SK-N-SH (cell line): Measurements from ENCODE around the gene LTB4R2. TPM values are rescaled to one million over a fixed set of nuclear protein-coding genes. Genes with fewer than 3 reads are reported as not detected.

Source experiments
- CTCF ChIA-PET: fragments of 300-600, 350-600 bp; formaldehyde crosslinking; extraction: SDS; loops from one replicate; lab custom pipeline; 2021; lab: Yijun Ruan, JAX
- POLR2A ChIA-PET: fragments of 350-600 bp; sonication (Branson Sonifier 250); formaldehyde crosslinking; extraction: SDS; loops from one replicate; lab custom pipeline; 2020; ENCODE audit warnings: antibody characterized with exemption, inconsistent platforms; lab: Yijun Ruan, JAX
- DNase-seq: peaks from one replicate; pipeline ENCODE4 v3.0.0; 2012
- H2AFZ ChIP-seq: fragments of 200-600 bp; sonication (generic); 2 replicates; pipeline ENCODE4 v1.8.1; 2016; ENCODE audit warnings: antibody characterized with exemption, mild to moderate bottlenecking, low read depth
- H3F3A ChIP-seq: fragments of 200-600 bp; sonication (generic); replicated peaks from 2 replicates; pipeline ENCODE3; 2016; ENCODE audit warnings: antibody characterized with exemption, mild to moderate bottlenecking; ENCODE audit not compliant: insufficient read depth
- H3K27ac ChIP-seq, 2 experiments: fragments of 200-500 bp in 1 of 2; fragments of 200-600 bp in 1 of 2; sonication (Bioruptor generic) in 1 of 2; sonication (generic), shearing (Covaris generic) in 1 of 2; 2 replicates each; pipeline versions ENCODE4 v1.5.1 to v1.6.1; 2014 to 2016; ENCODE audit warnings: low read depth in 2 of 2, inconsistent platforms in 1 of 2, low read length in 1 of 2, mild to moderate bottlenecking in 1 of 2, mixed read lengths in 1 of 2
- H3K27me3 ChIP-seq: fragments of 200-600 bp; sonication (generic), shearing (Covaris generic); 2 replicates; pipeline ENCODE4 v1.6.1; 2016; ENCODE audit warnings: mixed run types; ENCODE audit not compliant: insufficient read depth
- H3K36me3 ChIP-seq, 2 experiments: fragments of 200-500 bp in 1 of 2; fragments of 200-600 bp in 1 of 2; sonication (Bioruptor generic) in 1 of 2; sonication (generic) in 1 of 2; replicated peaks in 1 of 2; 2 replicates each; pipeline versions ENCODE3 to v1.5.1; 2014 to 2016; ENCODE audit warnings: low read length in 1 of 2, mild to moderate bottlenecking in 1 of 2; ENCODE audit not compliant: insufficient read depth in 2 of 2, control insufficient read depth in 1 of 2
- H3K4me1 ChIP-seq, 2 experiments: fragments of 200-500 bp in 1 of 2; fragments of 200-600 bp in 1 of 2; sonication (Bioruptor generic) in 1 of 2; sonication (generic), shearing (Covaris generic) in 1 of 2; 2 replicates each; pipeline versions ENCODE4 v1.5.1 to v1.6.1; 2014 to 2016; ENCODE audit warnings: low read depth in 1 of 2, low read length in 1 of 2, mixed run types in 1 of 2; ENCODE audit not compliant: insufficient read depth in 2 of 2, control insufficient read depth in 1 of 2
- H3K4me2 ChIP-seq: fragments of 200-600 bp; sonication (generic), shearing (Covaris generic); 2 replicates; pipeline ENCODE4 v1.6.1; 2017; ENCODE audit warnings: mixed run types
- H3K4me3 ChIP-seq, 2 experiments: fragments of 200-500 bp in 1 of 2; fragments of 200-600 bp in 1 of 2; sonication (Bioruptor generic) in 1 of 2; sonication (generic), shearing (Covaris generic) in 1 of 2; 2 replicates each; pipeline versions ENCODE4 v1.5.1 to v1.8.1; 2014 to 2016; ENCODE audit warnings: low read depth in 2 of 2, inconsistent platforms in 1 of 2, low read length in 1 of 2, mild to moderate bottlenecking in 1 of 2, mixed read lengths in 1 of 2, moderate library complexity in 1 of 2
- H3K79me2 ChIP-seq: fragments of 200-600 bp; sonication (generic); 2 replicates; pipeline ENCODE4 v1.8.1; 2017; ENCODE audit warnings: mild to moderate bottlenecking; ENCODE audit not compliant: insufficient read depth
- H3K9ac ChIP-seq: fragments of 200-600 bp; sonication (generic); 2 replicates; pipeline ENCODE4 v1.6.1; 2017; ENCODE audit warnings: mixed run types
- H3K9me2 ChIP-seq: fragments of 200-600 bp; sonication (generic); 2 replicates; pipeline ENCODE4 v1.6.1; 2017; ENCODE audit warnings: mixed run types
- H3K9me3 ChIP-seq: fragments of 200-600 bp; sonication (generic); 2 replicates; pipeline ENCODE4 v1.6.1; 2017; ENCODE audit warnings: mixed run types, mild to moderate bottlenecking, moderate library complexity
- H4K20me1 ChIP-seq: fragments of 200-600 bp; sonication (generic); 2 replicates; pipeline ENCODE4 v1.6.1; 2017; ENCODE audit warnings: mild to moderate bottlenecking, mixed run types; ENCODE audit not compliant: insufficient read depth
- CTCF ChIP-seq: fragments of 200-600 bp; sonication (generic); IDR thresholded peaks from 2 replicates; pipeline ENCODE4 v1.6.1; 2017; ENCODE audit warnings: antibody characterized with exemption, mild to moderate bottlenecking, moderate library complexity
- FOXJ3 ChIP-seq: sonication (generic); formaldehyde crosslinking; IDR thresholded peaks from 2 replicates; pipeline ENCODE4 v1.5.1; 2020; ENCODE audit warnings: mild to moderate bottlenecking, missing genetic modification reagents
- FOXM1 ChIP-seq: IDR thresholded peaks from 2 replicates; pipeline ENCODE4 v1.4.0; 2012; ENCODE audit warnings: low read depth, mild to moderate bottlenecking
- GABPA ChIP-seq: IDR thresholded peaks from 2 replicates; pipeline ENCODE4 v1.4.0; 2012; ENCODE audit warnings: low read depth, mild to moderate bottlenecking
- GATA2 ChIP-seq: sonication (generic); formaldehyde crosslinking; IDR thresholded peaks from 2 replicates; pipeline ENCODE4 v1.5.0; 2020; ENCODE audit warnings: mild to moderate bottlenecking, missing genetic modification reagents
- MEF2A ChIP-seq: IDR thresholded peaks from 2 replicates; pipeline ENCODE4 v1.4.0; 2012; ENCODE audit warnings: low read depth, borderline replicate concordance
- NFIC ChIP-seq: IDR thresholded peaks from 2 replicates; pipeline ENCODE4 v1.4.0; 2012; ENCODE audit warnings: borderline replicate concordance
- RCOR1 ChIP-seq: fragments of 150-350 bp; IDR thresholded peaks from 2 replicates; pipeline ENCODE4 v1.6.1; 2017; ENCODE audit warnings: antibody characterized with exemption, low read length
- RFX5 ChIP-seq: IDR thresholded peaks from 2 replicates; pipeline ENCODE4 v1.6.1; 2012; ENCODE audit warnings: mild to moderate bottlenecking, improper control_type of control experiment, low read length
- SIN3A ChIP-seq: IDR thresholded peaks from 2 replicates; pipeline ENCODE4 v1.6.1; 2012; ENCODE audit warnings: low read depth, mild to moderate bottlenecking, low read length, moderate library complexity, borderline replicate concordance
- TAF1 ChIP-seq: IDR thresholded peaks from 2 replicates; pipeline ENCODE4 v1.6.1; 2012; ENCODE audit warnings: low read depth, mild to moderate bottlenecking, low read length, moderate library complexity, borderline replicate concordance
- TCF12 ChIP-seq: IDR thresholded peaks from 2 replicates; pipeline ENCODE4 v1.4.0; 2012
- TEAD4 ChIP-seq: IDR thresholded peaks from 2 replicates; pipeline ENCODE4 v1.4.0; 2012; ENCODE audit warnings: mild to moderate bottlenecking, borderline replicate concordance; ENCODE audit not compliant: insufficient read depth
- YY1 ChIP-seq: IDR thresholded peaks from 2 replicates; pipeline ENCODE4 v1.4.0; 2012; ENCODE audit warnings: low read depth, mild to moderate bottlenecking
- WGBS: methylation state at CpG from one replicate; pipeline ENCODE4 v1.1.6; 2017; ENCODE audit warnings: low lambda C conversion rate; 5-methylcytosine and 5-hydroxymethylcytosine counted together
- polyA plus RNA-seq, 3 experiments: library from polyadenylated mRNA; depleted of rRNA; stranded (reverse); fragments of >200 nt; gene quantifications; 2 replicates each; pipeline ENCODE4 v1.2.3, GENCODE V29; 2012
- TF ChIP-seq, protein P1 (sequence below): IDR thresholded peaks from 2 replicates; pipeline ENCODE4 v1.6.1; 2012; ENCODE audit warnings: mild to moderate bottlenecking, low read depth, low read length, moderate library complexity
- TF ChIP-seq, protein P2 (sequence below): fragments of 150-350 bp; IDR thresholded peaks from 2 replicates; pipeline ENCODE4 v1.6.1; 2017; ENCODE audit warnings: antibody characterized with exemption, low read length, low read depth, borderline replicate concordance

Gene LTB4R2
- polyA plus RNA-seq, 1 of the 3 experiments (the other 2 are of a cell fraction) = 8.2 TPM

DNA sequence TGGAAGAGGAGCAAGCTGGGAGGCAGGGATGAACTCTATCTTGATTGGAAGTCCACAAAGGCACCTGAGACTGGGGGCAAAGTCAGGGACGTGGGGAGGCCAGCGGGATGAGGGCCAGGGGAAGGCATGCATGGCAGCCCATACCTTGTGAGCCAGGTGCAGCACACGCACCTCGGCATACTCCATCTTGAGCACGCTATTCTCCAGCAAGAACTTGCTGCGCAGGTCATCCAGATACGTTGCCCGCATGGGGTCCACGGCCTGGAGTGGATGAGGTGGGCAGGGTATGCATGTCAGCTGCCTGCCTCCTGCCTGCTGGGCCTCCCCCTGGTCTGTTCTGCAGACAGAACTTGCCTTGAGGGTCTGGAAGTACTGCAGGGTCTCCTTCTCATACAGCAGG, 42.4 kb upstream of the LTB4R2 start (continued):
- TF ChIP-seq, protein P1, sequence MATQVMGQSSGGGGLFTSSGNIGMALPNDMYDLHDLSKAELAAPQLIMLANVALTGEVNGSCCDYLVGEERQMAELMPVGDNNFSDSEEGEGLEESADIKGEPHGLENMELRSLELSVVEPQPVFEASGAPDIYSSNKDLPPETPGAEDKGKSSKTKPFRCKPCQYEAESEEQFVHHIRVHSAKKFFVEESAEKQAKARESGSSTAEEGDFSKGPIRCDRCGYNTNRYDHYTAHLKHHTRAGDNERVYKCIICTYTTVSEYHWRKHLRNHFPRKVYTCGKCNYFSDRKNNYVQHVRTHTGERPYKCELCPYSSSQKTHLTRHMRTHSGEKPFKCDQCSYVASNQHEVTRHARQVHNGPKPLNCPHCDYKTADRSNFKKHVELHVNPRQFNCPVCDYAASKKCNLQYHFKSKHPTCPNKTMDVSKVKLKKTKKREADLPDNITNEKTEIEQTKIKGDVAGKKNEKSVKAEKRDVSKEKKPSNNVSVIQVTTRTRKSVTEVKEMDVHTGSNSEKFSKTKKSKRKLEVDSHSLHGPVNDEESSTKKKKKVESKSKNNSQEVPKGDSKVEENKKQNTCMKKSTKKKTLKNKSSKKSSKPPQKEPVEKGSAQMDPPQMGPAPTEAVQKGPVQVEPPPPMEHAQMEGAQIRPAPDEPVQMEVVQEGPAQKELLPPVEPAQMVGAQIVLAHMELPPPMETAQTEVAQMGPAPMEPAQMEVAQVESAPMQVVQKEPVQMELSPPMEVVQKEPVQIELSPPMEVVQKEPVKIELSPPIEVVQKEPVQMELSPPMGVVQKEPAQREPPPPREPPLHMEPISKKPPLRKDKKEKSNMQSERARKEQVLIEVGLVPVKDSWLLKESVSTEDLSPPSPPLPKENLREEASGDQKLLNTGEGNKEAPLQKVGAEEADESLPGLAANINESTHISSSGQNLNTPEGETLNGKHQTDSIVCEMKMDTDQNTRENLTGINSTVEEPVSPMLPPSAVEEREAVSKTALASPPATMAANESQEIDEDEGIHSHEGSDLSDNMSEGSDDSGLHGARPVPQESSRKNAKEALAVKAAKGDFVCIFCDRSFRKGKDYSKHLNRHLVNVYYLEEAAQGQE = no peak
- TF ChIP-seq GABPA (no peak), FOXM1 (no peak), YY1 (no peak)

- Histone ChIP-seq H3K27ac (no peak overlapping the region), H3K27me3 (no peaks in the 10 kb centered on the region), H3K9me3 (no peaks in the 10 kb centered on the region), H3K4me1 (peaks cover 6 to 8% of the 10 kb centered on the region in 2 experiments; a peak in 2 of 4 replicates), H3K36me3 (peaks cover 0 to 31% of the 10 kb centered on the region in 2 experiments), H3K4me3 (no peak overlapping the region), H3K4me2 (no peak overlapping the region), H3F3A (no peaks in the 10 kb centered on the region), H2AFZ (no peak overlapping the region), H3K9me2 (no peaks in the 10 kb centered on the region), H3K9ac (no peak overlapping the region), H3K79me2 (no peaks in the 10 kb centered on the region; the same call in 1 of the 2 replicates), H4K20me1 (no peaks in the 10 kb centered on the region)
- POLR2A ChIA-PET = no interaction called here
- no peak for TF ChIP-seq NFIC
- TF ChIP-seq MEF2A = no peak
- TF ChIP-seq SIN3A = no peak
- TF ChIP-seq TAF1 = no peak
- no peak for TF ChIP-seq GATA2
- no peak for TF ChIP-seq RFX5
- no peak for TF ChIP-seq TEAD4
- no peak for TF ChIP-seq FOXJ3 (CRISPR knock-in tag)
- no peak for TF ChIP-seq CTCF
- no peak for TF ChIP-seq TCF12
- TF ChIP-seq, protein P2, sequence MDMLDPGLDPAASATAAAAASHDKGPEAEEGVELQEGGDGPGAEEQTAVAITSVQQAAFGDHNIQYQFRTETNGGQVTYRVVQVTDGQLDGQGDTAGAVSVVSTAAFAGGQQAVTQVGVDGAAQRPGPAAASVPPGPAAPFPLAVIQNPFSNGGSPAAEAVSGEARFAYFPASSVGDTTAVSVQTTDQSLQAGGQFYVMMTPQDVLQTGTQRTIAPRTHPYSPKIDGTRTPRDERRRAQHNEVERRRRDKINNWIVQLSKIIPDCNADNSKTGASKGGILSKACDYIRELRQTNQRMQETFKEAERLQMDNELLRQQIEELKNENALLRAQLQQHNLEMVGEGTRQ = no peak
- no peak for TF ChIP-seq RCOR1
- CTCF ChIA-PET = interaction anchor here (1.0 to 4.9 kb wide), 6 partner anchors 9 to 40 kb away, joined by 3 to 37 read pairs (median 4); partner anchors contain the start of genes CIDEB and TINF2
- DNase-seq = no peak
- 65% methylated on average over 2 of the region's 9 CpGs for WGBS
Observed at GRCh38 chr14:24268225-24268624, 41.7 kb upstream of the LTB4R2 start.
